K562 (cell line): ENCODE data around the gene EEF1AKMT1. TPM values are rescaled to one million over a fixed set of nuclear protein-coding genes. Genes with fewer than 3 reads are reported as not detected.

Experiments used
- ATAC-seq: fragments of 200-7000 bp; cut with Tn5 transposase; 3 replicates; pipeline ENCODE4 v1.9.1; 2020; ENCODE audit warnings: moderate library complexity
- BruUV-seq: library from RNA; stranded (reverse); fragments of 400-500 nt; replicated peaks from 2 replicates; lab custom pipeline; 2021; lab: Mats Ljungman, UMichigan
- CTCF ChIA-PET: fragments of 300-600 bp; formaldehyde crosslinking; extraction: SDS; loops from one replicate; lab custom pipeline; 2021; ENCODE audit warnings: low intra/inter-chr PET ratio; lab: Yijun Ruan, JAX
- POLR2A ChIA-PET: fragments of 300-600, 350-650 bp; sonication (Branson Sonifier 250); formaldehyde crosslinking; extraction: SDS; loops from one replicate; lab custom pipeline; 2021; ENCODE audit warnings: antibody characterized with exemption, inconsistent platforms; lab: Yijun Ruan, JAX
- DNase-seq, 4 experiments: peaks; one replicate each; pipeline versions ENCODE4 v3.0.0 to v3.0.0-alpha.2; 2011 to 2018; ENCODE audit warnings: low spot score in 3 of 4, mixed read lengths in 3 of 4; ENCODE audit errors: extremely low read depth in 1 of 4
- FAIRE-seq: peaks from 2 replicates; lab custom pipeline; 2011; peaks lifted over from hg19 to GRCh38; lab: Jason Lieb, UNC
- H2AFZ ChIP-seq: 2 replicates; pipeline ENCODE4 v1.6.0; 2011; ENCODE audit warnings: low read depth, low read length, control low read depth, inconsistent platforms
- H3K27ac ChIP-seq: fragments of 200-600 bp; 3 replicates; pipeline ENCODE4 v1.8.0; 2011; ENCODE audit warnings: low read depth, mild to moderate bottlenecking, control low read depth, inconsistent platforms, low read length, moderate library complexity, mixed read lengths; ENCODE audit errors: extremely low read depth
- H3K27me3 ChIP-seq, 2 experiments: fragments of 300-600 bp in 1 of 2; 2 replicates in 1 of 2; 3 replicates in 1 of 2; pipeline versions ENCODE4 v1.6.0 to v1.8.0; 2011; ENCODE audit warnings: inconsistent platforms in 2 of 2, low read length in 2 of 2, mild to moderate bottlenecking in 1 of 2, mixed read lengths in 1 of 2, moderate library complexity in 1 of 2; ENCODE audit not compliant: control insufficient read depth in 2 of 2, insufficient read depth in 2 of 2
- H3K36me3 ChIP-seq: fragments of 300-600 bp; 3 replicates; pipeline ENCODE4 v1.8.0; 2011; ENCODE audit warnings: mild to moderate bottlenecking, low read length, inconsistent platforms; ENCODE audit not compliant: control insufficient read depth, insufficient read depth
- H3K4me1 ChIP-seq, 2 experiments: fragments of 200-600 bp in 1 of 2; replicated peaks in 1 of 2; 2 replicates in 1 of 2; 3 replicates in 1 of 2; pipeline versions ENCODE4 v1.5.1 to v1.8.0; 2011; ENCODE audit warnings: inconsistent platforms in 2 of 2, low read length in 2 of 2, mild to moderate bottlenecking in 1 of 2, mixed read lengths in 1 of 2, moderate library complexity in 1 of 2; ENCODE audit not compliant: control insufficient read depth in 2 of 2, insufficient read depth in 2 of 2
- H3K4me2 ChIP-seq: 2 replicates; pipeline ENCODE4 v1.6.1; 2011; ENCODE audit warnings: low read length, control low read depth, inconsistent platforms, mixed read lengths; ENCODE audit not compliant: insufficient read depth
- H3K4me3 ChIP-seq: fragments of 200-600 bp; sonication (generic), shearing (Covaris generic); 2 replicates; pipeline ENCODE4 v1.5.1; 2016; ENCODE audit warnings: control low read depth, inconsistent platforms
- H3K79me2 ChIP-seq: fragments of 200-600 bp; 3 replicates; pipeline ENCODE4 v1.8.0; 2011; ENCODE audit warnings: low read length, inconsistent platforms; ENCODE audit not compliant: control insufficient read depth, insufficient read depth
- H3K9ac ChIP-seq, 2 experiments: 2 replicates each; pipeline versions ENCODE4 v1.6.0 to v1.6.1; 2011; ENCODE audit warnings: low read depth in 2 of 2, low read length in 2 of 2, control low read depth in 1 of 2, inconsistent platforms in 1 of 2, mild to moderate bottlenecking in 1 of 2, mixed read lengths in 1 of 2; ENCODE audit not compliant: insufficient read depth in 1 of 2
- H3K9me1 ChIP-seq: one replicate; pipeline ENCODE4 v1.6.0; 2011; ENCODE audit warnings: inconsistent platforms, mild to moderate bottlenecking, low read length, moderate library complexity; ENCODE audit not compliant: control insufficient read depth, insufficient read depth
- H3K9me3 ChIP-seq: replicated peaks from 2 replicates; pipeline ENCODE4 v1.5.1; 2011; ENCODE audit warnings: low read depth, low read length, inconsistent platforms; ENCODE audit not compliant: control insufficient read depth, insufficient read depth
- H4K20me1 ChIP-seq: replicated peaks from 2 replicates; pipeline ENCODE4 v1.6.1; 2011; ENCODE audit warnings: low read length, inconsistent platforms, mixed read lengths; ENCODE audit not compliant: control insufficient read depth, insufficient read depth
- CBFA2T2 ChIP-seq: fragments of 450-650 bp; conservative IDR thresholded peaks from 2 replicates; pipeline ENCODE4 v1.6.1; 2017; ENCODE audit warnings: mild to moderate bottlenecking
- CBX1 ChIP-seq: sonication (generic); IDR thresholded peaks from 2 replicates; pipeline ENCODE4 v1.6.1; 2016; ENCODE audit warnings: antibody characterized with exemption, low read depth, mild to moderate bottlenecking
- CREM ChIP-seq: IDR thresholded peaks from 2 replicates; pipeline ENCODE4 v1.6.1; 2014; ENCODE audit warnings: antibody characterized with exemption, low read depth
- HMG20B ChIP-seq: fragments of 250-450 bp; sonication (Bioruptor Pico); IDR thresholded peaks from 2 replicates; pipeline ENCODE4 v1.5.0; 2021; ENCODE audit warnings: mild to moderate bottlenecking
- KDM1A ChIP-seq, 2 experiments: fragments of 450-650 bp; IDR thresholded peaks; 2 replicates each; pipeline ENCODE4 v1.6.1; 2016; ENCODE audit warnings: mild to moderate bottlenecking in 2 of 2
- PHB2 ChIP-seq: fragments of 450-650 bp; IDR thresholded peaks from 2 replicates; pipeline ENCODE4 v1.6.1; 2017; ENCODE audit warnings: low read depth
- SMARCB1 ChIP-seq: IDR thresholded peaks from 2 replicates; pipeline ENCODE4 v1.6.1; 2011; ENCODE audit warnings: improper control_type of control experiment, low read depth; ENCODE audit not compliant: insufficient read length
- ZNF408 ChIP-seq: fragments of 250-450 bp; sonication (Bioruptor Pico); IDR thresholded peaks from 2 replicates; pipeline ENCODE4 v1.4.0; 2020; ENCODE audit warnings: low read depth, mild to moderate bottlenecking, moderate library complexity
- ZNF699 ChIP-seq: fragments of 250-450 bp; sonication (Bioruptor Pico); IDR thresholded peaks from 2 replicates; pipeline ENCODE4 v1.8.0; 2021; ENCODE audit warnings: mild to moderate bottlenecking, moderate library complexity; ENCODE audit not compliant: insufficient replicate concordance
- ZNF766 ChIP-seq: fragments of 200-800 bp; sonication (Bioruptor generic); conservative IDR thresholded peaks from 2 replicates; pipeline ENCODE4 v1.6.1; 2016; ENCODE audit warnings: missing genetic modification characterization, missing compliant biosample characterization
- WGBS: fragments of 100-300 bp; shearing (Covaris generic); methylation state at CpG from one replicate; pipeline ENCODE4 v1.1.6; 2016; ENCODE audit warnings: low coverage, mixed read lengths; ENCODE audit not compliant: insufficient coverage; ENCODE audit errors: missing lambda C conversion rate; 5-methylcytosine and 5-hydroxymethylcytosine counted together
- in situ Hi-C: fragments of 300-500 bp; cut with MboI; formaldehyde crosslinking; loops from 4 replicates; pipeline ENCODE4 v1.15.0; 2018; ENCODE audit warnings: inconsistent platforms, mixed read lengths
- intact Hi-C: fragments of 100-400 bp; cut with micrococcal nuclease; formaldehyde crosslinking; loops from 2 replicates; pipeline ENCODE4 v1.14.2; 2022
- polyA plus RNA-seq, 8 experiments: library from polyadenylated mRNA; depleted of rRNA in 4 of 8; stranded (reverse) in 5 of 8; unstranded in 3 of 8; fragments of >200 nt; fragmentation: Nextera tagmentation in 2 of 8; fragmentation: Illumina TruSeq in 1 of 8; extraction: Ambion mirVana in 2 of 8; extraction: Trizol in 1 of 8; gene quantifications; 2 replicates each; pipeline versions ENCODE4 v1.2.1 to v1.2.3, GENCODE V29; 2011 to 2014; ENCODE audit warnings: inconsistent platforms in 1 of 8, missing spikeins in 1 of 8
- total RNA-seq, 7 experiments: library from RNA; depleted of rRNA in 6 of 7; stranded (reverse); fragments of >200 nt in 6 of 7; fragmentation: Illumina TruSeq in 2 of 7; extraction: Trizol in 2 of 7; gene quantifications; 2 replicates each; pipeline versions ENCODE4 v1.2.1 to v1.2.3, GENCODE V29; 2011 to 2021; ENCODE audit warnings: low replicate concordance in 1 of 7
- TF ChIP-seq, protein P1 (sequence below): fragments of 250-450 bp; sonication (Bioruptor Pico); IDR thresholded peaks from 2 replicates; pipeline ENCODE4 v1.5.0; 2021; ENCODE audit warnings: mild to moderate bottlenecking, borderline replicate concordance
- TF ChIP-seq, protein P2 (sequence below): fragments of 250-450 bp; sonication (Bioruptor Pico); IDR thresholded peaks from 2 replicates; pipeline ENCODE4 v1.5.1; 2021; ENCODE audit warnings: mild to moderate bottlenecking
- TF ChIP-seq, protein P3 (sequence below): fragments of 250-450 bp; sonication (Bioruptor Pico); IDR thresholded peaks from 2 replicates; pipeline ENCODE4 v1.4.0; 2020

The EEF1AKMT1 gene
- total and polyA plus RNA-seq, 9 of the 15 experiments (the other 6 are each of a cell fraction or from before 2014, with no cell fraction given): 5.3 to 36.3 (median 7.9) TPM

DNA sequence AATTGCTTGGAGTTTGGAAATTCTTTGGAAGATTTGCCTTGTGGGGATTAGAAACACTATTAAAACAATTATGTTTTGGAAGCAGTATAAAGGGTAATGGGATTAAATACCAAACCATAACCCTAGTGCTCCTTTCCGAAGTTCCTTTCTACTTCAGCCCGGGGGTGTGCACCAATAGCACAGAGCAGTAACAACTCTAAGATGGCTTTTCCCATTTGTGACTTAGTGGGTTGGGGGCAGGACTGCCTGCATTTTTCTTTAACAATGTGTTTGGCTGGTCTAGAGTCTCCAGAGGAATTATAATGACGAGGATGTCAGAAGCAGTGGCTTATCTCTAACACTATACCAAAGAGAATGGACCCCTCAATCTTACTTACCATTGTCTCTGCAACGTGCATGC lies 82.1 kb downstream of the EEF1AKMT1 start (continued):
- TF ChIP-seq, protein P1, sequence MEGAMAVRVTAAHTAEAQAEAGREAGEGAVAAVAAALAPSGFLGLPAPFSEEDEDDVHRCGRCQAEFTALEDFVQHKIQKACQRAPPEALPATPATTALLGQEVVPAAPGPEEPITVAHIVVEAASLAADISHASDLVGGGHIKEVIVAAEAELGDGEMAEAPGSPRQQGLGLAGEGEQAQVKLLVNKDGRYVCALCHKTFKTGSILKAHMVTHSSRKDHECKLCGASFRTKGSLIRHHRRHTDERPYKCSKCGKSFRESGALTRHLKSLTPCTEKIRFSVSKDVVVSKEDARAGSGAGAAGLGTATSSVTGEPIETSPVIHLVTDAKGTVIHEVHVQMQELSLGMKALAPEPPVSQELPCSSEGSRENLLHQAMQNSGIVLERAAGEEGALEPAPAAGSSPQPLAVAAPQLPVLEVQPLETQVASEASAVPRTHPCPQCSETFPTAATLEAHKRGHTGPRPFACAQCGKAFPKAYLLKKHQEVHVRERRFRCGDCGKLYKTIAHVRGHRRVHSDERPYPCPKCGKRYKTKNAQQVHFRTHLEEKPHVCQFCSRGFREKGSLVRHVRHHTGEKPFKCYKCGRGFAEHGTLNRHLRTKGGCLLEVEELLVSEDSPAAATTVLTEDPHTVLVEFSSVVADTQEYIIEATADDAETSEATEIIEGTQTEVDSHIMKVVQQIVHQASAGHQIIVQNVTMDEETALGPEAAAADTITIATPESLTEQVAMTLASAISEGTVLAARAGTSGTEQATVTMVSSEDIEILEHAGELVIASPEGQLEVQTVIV (CRISPR knock-in tag): no peak
- no peak for TF ChIP-seq CBX1
- TF ChIP-seq ZNF699 (CRISPR knock-in tag): no peak
- no peak for TF ChIP-seq ZNF408 (CRISPR knock-in tag)
- TF ChIP-seq, protein P2, sequence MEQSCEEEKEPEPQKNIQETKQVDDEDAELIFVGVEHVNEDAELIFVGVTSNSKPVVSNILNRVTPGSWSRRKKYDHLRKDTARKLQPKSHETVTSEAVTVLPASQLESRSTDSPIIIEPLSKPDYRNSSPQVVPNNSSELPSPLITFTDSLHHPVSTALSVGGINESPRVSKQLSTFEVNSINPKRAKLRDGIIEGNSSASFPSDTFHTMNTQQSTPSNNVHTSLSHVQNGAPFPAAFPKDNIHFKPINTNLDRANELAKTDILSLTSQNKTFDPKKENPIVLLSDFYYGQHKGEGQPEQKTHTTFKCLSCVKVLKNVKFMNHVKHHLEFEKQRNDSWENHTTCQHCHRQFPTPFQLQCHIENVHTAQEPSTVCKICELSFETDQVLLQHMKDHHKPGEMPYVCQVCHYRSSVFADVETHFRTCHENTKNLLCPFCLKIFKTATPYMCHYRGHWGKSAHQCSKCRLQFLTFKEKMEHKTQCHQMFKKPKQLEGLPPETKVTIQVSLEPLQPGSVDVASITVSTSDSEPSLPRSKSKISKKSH: no peak
- no peak for TF ChIP-seq KDM1A (IDR thresholded peaks at IDR 0.05)
- TF ChIP-seq CBFA2T2: no peak

DNA sequence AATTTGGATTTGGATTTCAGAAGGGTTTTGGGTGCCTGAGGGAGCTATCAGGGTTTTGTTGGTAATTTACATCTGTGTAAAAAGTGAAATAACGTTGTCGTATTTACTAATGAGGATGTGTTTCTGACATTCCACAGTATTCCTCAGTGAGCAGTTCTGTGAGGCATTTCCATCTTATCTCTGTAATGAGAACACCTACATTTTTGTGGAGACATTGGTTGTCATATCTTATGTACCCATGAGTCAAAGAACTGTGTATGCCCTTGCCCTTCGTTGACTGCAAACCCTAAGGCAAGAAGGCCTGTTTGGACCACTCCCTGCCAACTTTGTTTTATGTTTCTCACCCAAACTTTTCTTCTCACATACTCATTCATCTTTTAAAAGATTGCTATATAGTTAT lies 84.5 kb downstream of the EEF1AKMT1 start:
- BruUV-seq: no TSS peak
- Histone ChIP-seq H2AFZ (no peak overlapping the region), H3K27ac (no peak overlapping the region), H3K9me1 (no peaks in the 10 kb centered on the region), H3K4me1 (no peaks in the 10 kb centered on the region; a peak in 1 of 5 replicates), H3K9ac (no peak overlapping the region), H3K79me2 (no peaks in the 10 kb centered on the region), H3K9me3 (no peaks in the 10 kb centered on the region), H3K27me3 (no peaks in the 10 kb centered on the region), H3K4me3 (no peak overlapping the region), H3K4me2 (no peak overlapping the region), H3K36me3 (no peaks in the 10 kb centered on the region), H4K20me1 (no peaks in the 10 kb centered on the region)
- in situ Hi-C loops: no loop called here
- intact Hi-C loops: no loop called here
- ChIA-PET POLR2A (interaction anchor here (0.7 kb wide), 1 partner anchor 261 kb away, joined by 4 read pairs; no protein-coding TSS in a partner anchor), CTCF (no interaction called here)
- no peak for FAIRE-seq
- no peak for DNase-seq
- no peak for ATAC-seq
- 81% methylated on average over 3 of the region's 3 CpGs for WGBS
- TF ChIP-seq, protein P3, sequence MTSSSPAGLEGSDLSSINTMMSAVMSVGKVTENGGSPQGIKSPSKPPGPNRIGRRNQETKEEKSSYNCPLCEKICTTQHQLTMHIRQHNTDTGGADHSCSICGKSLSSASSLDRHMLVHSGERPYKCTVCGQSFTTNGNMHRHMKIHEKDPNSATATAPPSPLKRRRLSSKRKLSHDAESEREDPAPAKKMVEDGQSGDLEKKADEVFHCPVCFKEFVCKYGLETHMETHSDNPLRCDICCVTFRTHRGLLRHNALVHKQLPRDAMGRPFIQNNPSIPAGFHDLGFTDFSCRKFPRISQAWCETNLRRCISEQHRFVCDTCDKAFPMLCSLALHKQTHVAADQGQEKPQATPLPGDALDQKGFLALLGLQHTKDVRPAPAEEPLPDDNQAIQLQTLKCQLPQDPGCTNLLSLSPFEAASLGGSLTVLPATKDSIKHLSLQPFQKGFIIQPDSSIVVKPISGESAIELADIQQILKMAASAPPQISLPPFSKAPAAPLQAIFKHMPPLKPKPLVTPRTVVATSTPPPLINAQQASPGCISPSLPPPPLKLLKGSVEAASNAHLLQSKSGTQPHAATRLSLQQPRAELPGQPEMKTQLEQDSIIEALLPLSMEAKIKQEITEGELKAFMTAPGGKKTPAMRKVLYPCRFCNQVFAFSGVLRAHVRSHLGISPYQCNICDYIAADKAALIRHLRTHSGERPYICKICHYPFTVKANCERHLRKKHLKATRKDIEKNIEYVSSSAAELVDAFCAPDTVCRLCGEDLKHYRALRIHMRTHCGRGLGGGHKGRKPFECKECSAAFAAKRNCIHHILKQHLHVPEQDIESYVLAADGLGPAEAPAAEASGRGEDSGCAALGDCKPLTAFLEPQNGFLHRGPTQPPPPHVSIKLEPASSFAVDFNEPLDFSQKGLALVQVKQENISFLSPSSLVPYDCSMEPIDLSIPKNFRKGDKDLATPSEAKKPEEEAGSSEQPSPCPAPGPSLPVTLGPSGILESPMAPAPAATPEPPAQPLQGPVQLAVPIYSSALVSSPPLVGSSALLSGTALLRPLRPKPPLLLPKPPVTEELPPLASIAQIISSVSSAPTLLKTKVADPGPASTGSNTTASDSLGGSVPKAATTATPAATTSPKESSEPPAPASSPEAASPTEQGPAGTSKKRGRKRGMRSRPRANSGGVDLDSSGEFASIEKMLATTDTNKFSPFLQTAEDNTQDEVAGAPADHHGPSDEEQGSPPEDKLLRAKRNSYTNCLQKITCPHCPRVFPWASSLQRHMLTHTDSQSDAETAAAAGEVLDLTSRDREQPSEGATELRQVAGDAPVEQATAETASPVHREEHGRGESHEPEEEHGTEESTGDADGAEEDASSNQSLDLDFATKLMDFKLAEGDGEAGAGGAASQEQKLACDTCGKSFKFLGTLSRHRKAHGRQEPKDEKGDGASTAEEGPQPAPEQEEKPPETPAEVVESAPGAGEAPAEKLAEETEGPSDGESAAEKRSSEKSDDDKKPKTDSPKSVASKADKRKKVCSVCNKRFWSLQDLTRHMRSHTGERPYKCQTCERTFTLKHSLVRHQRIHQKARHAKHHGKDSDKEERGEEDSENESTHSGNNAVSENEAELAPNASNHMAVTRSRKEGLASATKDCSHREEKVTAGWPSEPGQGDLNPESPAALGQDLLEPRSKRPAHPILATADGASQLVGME (CRISPR knock-in tag): no peak
- TF ChIP-seq PHB2 (no peak), ZNF766 (CRISPR knock-in tag) (no peak), SMARCB1 (no peak), HMG20B (CRISPR knock-in tag) (no peak), CREM (no peak)
